Measurements from ENCODE around the gene GSG1L.
"Not testable (repeated sequence)": the region's sequence is repeated elsewhere in the genome, so short reads cannot be mapped to it uniquely, and the experiment has no call there.

Gene GSG1L

DNA sequence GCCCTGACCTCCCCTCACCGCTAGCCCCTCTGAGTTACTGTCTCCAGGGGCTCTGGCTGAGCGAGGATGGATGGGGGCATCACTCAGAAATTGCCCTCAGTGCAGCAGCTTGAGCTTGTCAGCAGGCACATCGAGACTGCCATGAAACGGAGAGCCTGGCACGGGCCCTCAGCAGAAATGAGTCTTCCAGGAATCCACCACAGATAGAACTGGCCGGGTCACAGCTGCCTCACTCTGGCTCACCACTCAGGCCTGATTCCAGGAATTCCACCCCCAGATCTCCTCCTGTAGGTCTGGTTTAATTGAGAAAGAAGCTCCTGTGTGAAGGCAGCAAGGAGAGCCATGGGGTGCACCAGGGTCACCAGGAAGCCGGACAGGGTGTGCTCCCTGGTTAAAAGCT, 85.5 kb downstream of the GSG1L start:
- DNase-seq = no peak

DNA sequence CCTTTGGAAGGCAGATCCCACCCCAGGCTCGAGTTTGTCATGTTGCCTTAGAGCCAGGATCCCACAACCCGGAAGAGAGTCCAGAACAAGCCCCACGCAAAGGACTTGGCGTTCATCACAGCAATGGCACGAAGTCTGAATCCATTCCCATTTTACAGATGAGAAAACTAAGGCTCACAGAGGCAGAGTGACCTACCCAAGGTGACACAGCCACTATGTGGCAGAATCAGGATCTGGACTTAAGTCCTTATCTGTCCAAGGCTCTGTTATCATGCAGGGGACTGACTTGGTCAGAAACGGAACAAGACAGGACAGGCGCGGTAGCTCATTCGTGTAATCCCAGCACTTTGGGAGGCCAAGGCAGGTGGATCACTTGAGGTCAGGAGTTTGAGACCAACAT, 86.5 kb downstream of the GSG1L start:
- DNase-seq = no peak

DNA sequence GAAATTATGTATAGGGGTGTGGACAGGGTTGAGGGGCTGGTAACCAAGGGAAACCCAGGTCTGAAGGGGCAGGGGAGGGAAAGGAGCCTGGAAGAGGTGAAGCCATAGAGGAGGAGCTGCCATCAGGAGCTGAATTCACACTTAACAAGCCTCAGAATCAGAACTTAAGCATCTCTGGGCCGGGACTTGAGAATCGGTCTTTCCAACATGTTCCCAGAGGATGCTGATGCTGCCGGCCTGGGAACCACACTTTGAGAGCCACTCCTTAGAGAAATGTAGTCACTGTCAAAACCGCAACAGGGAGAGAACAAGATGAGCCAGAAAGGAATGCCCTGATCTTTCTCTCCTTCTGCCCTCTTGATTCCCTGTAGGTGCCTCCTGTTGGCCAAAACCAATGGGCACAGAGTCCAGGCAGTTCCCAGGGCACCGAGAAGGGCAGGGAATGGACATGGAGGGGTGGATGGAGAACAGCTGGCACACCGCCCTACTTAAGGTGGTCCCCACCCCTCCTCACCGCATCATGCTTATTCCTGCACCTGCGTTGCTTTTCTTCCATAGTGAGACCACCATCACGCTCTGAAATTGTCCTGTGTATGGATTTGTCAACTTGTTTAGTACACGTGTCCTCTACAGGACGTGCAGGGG, 88.5 kb downstream of the GSG1L start:
- DNase-seq = no peak

DNA sequence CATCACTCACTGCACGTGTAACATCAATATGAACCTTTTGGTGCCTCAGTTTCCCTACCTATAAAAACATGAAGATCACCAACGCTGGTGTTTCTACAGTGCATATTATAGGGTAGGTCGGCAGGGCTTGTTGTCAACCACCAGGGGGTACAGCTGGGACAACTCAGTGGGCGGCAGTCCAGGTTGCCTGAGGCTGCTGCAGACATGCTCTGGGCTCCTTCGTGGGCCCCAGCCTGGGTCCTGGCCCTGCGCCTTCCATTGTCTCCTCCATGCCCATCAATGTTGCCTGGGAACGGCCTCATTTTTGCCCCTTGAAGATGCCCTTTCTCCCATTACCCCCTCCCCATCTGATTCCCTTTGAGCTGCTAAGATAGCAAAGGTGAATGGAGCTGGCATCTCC, 89.8 kb downstream of the GSG1L start:
- no peak for DNase-seq

DNA sequence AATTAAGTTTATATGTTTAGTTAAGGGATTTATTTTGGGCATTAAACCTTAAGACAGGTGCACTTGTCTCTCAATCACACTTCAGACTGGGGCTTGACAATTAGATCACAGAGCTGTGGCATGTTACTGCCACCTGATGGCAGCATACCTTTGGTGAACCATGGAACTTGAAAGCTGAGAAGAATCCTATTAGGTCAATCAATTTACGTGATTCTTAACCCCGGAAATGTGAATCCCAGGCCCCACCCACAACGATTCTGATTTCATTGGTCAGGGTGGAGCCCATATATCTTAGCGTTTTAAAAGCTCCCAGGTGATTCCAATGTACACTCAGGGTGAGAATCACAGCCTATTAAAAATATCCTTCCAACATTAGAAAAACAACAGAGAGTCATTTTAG, 91.0 kb downstream of the GSG1L start:
- DNase-seq = peak; percentile 43

DNA sequence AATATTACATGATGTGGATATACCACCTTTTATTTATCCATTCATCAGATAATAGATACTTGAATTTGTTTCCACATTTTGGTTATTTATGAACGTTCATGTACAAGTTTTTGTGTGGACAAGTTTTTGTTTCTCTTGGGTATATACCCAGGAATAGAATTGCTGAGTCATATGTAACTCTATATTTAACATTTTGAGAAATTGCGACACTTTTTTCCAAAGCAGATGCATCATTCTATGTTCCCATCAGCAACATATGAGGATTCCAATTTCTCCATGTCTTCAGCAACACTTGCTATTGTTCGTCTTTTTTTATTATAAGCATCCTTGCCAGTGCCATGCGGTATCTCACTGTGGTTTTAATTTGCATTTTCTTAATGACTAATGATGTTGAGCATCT, 93.9 kb downstream of the GSG1L start:
- DNase-seq = no peak

DNA sequence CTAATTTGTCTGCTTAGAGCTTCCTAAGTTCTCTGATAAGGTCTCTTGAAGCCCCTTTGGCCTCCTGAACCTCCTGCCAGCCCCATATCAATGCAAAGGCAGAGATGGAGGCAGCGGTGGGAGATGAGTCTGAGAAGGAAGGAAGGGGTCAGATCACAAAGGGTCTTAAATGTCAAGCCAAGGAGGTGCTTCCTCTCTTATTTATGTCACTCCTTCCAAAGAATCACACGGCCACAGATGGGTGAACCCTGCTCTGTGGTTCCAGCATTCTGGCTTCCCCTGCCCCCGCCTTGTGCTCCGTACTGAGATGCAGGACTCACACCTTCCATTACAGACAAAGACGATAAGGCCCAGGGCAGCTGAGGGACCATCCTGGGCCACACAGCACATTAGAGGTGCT, 96.3 kb downstream of the GSG1L start:
- DNase-seq = no peak

DNA sequence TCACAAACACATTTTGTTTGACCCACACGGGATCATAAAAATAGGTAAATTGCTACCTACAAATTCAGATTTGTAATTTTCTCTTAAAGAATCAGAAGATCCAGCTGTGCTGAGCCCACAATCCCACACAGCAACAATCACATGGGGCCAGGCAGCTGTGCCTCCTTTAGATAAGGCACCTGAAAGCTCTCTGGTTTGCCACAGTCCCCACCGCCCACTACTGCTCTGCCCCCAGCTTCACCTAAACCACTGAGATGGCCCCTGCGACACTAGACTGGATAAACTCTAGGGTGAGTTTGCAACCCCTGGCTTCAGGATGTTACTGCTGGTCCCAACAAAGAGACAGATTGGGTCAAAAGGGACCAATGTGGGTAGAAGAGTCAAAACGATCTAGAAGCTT, 96.8 kb downstream of the GSG1L start:
- no peak for DNase-seq

DNA sequence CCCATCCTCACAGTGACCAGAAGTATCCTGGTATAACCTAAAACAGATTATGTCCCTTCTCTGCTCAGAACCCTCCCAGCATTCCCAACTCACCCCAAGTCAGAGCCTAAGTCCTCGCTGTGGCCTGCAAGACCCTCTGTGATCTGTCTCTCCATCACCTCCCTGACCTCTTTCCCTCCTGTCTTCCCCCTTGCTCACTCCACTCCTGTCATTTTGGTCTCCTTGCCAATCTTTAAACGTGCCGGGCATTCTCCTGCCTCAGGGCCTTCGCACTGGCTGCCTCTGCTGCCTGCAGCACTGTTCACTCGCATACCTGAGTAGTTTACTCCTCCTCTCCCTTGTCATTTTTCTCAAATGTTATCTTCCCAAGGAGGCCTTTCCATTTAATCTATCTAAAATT, 97.7 kb downstream of the GSG1L start:
- no peak for DNase-seq

DNA sequence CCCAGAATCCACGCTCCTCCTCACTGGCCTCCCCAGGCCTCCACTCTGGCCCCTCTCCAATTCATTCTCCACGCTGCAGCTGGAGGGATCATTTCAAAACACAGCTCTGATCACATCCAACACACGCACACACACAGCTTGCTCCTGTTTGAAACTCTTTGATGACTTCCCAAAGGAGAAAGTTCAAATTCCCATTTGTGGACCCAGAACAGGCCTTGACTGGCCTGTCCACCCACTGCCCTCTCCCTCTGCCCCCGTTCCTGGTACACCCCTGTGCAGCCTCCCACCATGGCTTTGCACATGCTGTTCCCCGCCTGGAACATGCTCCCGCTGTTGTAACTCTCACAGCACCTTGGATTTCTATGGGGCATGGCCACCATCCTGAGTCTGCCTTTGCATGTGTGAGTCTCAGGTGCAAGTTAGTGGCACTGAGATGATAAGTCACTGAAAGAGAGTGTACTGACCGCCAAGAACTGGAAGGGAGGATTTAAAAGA, 100.0 kb downstream of the GSG1L start:
- no peak for DNase-seq

DNA sequence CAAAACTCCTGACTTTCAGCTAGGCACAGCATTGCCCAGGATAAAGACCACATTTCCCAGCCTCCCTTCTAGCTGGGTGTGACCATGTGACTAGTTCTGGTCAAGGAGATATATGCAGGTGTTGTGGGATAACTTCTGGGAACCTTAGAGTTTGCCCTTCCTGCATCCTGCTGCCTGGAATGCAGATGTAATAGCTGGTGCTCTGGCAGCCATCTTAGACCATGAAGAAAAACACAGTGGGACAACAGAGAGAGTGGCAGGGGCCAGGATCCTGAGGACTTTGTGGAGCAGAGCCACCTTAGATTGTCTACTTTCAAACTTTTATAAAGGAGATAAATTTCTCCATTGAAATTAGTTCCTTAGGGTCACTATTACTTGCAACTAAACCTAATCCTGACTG, 101.3 kb downstream of the GSG1L start:
- DNase-seq = no peak

DNA sequence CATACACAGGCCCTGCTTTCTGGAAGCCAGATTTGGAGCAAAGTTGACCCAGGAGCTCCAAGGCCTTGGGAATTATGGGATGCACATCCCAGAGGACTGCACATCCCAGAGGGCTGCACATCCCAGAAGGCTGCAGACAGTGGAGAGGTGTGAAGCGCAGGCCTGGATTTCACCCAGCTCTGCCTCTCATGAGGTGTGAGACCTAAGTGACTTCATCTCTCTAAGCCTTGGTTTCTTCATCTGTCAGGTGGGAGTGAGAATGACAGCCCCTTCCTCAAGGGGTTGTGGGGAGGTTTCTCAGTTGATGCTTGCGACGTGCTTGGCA, 102.3 kb downstream of the GSG1L start:
- no peak for DNase-seq

DNA sequence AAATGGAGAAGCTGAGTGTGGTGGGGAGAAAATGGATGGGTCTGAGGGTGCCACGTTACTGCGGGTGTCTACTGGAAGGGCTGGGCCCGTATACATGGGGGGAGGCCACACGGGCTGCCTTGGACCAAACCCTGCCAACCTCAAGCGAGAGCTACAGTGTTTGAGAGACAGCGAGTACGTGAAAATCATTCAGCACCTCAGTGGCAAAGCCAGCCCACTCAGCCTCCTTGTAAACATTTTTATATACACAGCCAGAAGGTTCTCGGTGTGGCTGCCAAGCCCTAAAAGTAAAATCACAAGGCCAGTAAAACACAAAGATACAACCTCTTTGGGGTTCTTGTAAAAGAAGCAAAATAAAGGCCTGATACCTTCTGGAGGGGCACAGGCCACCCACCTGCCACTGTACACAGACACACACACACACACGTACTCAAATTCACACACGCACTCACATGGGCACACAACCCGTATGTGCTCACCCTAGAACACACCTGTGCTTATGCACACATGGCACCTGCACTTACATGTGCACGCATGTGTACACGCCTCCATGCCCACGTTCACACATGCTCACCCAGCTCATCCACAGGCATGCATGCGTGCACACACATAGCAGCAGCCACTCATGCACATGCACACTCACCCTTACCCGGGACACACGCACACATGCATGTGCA, 102.8 kb downstream of the GSG1L start:
- no peak for DNase-seq

DNA sequence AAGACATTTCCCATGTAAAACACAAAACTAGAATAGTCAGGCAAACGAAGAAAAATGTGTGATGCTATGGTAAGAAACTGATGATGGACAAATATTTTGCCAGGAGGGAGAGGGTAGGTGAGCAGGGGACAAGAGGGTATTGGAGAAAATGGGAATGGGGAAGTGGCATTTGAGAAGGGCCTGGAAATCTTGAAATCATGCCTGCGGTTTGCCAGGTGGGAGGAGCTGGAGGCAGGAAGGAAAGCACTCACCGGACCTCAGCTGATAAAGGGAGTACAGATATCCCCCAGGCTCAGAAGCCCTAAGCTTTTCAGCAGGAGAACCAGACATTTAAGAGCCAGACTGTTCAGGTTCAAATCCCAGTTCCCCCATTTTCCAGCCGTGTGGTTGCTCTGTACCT, 103.6 kb downstream of the GSG1L start:
- no peak for DNase-seq

DNA sequence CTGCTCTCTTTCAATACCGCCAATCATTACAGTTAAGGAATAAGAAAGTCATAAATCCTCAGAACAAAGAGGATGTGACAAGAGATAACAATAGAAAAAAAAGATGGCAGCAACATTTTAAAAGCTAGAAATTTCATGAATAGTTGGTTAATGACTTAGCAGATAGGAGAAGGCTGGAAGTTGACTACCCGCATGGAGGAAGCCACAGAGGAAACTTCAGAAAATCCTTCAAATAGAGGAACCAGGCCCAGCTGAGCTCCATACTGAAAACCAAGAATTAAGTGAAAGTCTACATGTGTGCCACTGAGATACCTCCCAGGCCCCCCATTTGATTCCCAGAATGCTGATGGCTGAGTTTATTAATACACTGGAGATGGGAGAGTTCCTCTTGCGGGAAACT, 109.3 kb downstream of the GSG1L start:
- DNase-seq = no peak

DNA sequence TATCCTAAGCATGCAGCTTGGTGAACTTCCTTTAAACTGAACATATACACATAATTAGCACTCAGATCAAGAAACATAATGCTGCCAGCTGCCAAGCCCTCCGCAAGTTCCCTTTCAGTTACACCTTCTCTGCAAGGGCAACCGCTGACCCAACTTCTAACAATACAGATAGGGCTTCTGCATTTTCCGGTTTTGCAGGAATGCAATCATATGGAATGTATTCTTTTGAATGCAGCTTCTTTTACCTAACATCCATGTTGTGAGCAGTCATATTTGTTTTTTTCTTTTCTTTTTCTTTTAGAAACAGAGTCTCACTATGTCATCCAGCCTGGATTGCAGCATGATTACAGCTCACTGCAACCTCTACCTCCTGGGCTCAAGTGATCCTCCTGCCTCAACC, 110.7 kb downstream of the GSG1L start:
- DNase-seq = no peak

DNA sequence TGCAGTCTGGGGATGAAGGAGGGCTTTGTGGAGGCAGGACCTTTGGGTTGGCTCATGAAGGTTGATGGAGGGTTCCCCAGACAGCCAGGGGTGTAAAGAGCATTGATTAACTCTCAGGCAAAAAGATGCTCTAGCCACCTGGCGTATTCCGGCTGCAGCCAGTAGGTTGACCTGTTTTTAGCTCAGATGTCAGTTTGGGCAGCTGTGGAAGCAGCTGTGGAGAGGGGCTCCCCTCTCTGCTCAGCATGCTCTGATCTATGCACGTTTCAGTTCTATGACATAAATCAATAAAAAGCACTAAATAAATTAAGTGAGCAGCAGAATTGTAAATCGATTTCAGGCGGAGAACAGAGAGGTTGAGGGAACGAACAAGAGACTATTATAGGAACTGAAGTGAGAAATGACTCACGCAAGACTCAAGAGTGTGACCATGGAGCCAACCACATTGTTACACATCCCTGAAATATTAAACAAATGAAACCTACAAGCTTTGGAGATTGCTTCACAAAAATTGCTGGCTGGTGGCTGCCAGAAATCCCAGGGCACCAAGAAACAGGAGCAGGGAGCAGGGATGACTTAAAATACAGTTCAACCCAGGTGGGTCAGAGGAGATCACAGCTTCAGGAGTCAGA, 111.9 kb downstream of the GSG1L start:
- DNase-seq = no peak

DNA sequence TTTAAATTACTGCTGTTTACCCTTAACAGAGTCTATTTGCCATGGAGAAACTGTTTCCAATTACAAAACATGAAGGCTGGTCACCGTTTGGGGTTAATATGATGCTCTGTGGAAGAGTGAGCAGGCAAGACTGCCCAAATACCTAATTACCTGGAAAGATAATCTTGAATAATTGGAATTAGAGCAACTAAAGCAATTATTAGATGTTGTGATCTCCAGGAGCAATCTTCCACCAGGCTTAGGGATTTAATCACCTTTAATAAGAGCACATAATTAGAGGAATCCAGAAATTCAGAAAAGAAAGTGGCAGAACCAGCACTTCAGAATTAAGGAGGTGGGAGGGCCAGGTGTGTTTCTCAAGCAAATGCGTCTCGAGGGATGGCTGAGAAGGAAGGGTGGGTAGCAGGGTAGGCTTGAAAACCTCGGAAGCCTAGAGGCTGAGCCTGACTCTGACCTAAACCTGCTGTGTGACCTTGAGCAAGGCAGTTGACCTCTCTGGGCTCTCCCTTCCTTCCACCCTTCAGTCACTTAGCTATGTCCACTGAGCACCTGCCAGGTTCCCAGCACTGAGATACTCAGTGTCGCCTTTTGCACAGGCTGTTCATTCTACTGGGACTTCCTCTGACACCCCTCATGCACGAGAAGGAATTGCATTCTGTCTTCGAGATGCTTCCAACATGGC, 113.2 kb downstream of the GSG1L start:
- DNase-seq = no peak

DNA sequence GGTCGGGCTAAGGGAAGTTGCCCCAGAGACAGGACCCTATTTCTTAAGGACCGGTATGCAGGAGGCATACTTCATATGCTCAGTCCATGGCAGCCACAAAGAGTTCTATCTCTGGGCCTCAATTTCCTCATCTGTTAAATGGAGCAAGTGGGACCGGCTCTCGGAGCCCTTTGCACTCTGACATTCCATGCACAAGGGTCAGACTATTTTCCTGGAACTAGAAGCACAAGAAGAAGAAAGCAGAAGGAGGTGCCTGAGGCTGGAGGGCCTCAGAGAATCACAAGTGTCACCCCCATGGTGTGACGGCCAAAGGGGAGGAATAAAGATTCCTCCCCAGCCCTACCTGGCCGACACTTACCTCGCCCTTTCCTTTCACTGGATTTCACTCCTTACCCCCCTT, 115.8 kb downstream of the GSG1L start:
- no peak for DNase-seq

DNA sequence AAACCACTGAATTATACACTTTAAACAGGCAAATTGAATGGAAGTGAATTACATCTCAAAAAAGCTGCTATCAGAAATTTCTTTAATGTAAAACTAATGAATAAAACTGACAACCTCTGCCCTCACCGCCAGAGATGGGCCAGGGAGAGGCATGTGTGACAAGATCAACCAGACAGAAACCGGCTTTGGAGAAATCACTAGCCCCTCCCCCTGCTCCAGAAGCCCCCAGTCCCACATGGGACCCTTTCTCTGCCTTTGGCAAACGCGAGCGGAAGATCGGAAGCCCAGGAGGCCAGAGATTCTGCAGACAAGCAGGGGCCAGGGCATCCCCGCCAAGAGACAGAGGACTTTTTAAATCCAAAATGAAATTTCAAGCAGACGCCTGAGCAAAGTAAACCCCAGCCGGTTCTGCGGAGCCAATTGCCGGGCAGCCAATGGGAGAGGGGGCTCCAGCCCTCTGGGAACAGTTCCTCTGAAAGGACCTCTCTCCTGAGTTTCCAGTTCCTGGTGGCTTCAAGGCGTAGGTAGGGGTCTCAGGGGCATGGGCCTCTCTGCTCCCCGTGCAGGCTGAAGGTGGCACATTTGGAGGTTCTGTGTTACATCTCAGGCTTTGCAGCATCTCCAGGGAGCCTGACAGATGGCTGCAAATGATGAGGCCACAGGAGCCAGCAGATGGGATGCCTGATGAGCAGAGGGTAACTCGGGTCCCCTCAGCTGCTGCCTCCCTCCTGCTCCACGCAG, 118.1 kb downstream of the GSG1L start:
- no peak for DNase-seq

DNA sequence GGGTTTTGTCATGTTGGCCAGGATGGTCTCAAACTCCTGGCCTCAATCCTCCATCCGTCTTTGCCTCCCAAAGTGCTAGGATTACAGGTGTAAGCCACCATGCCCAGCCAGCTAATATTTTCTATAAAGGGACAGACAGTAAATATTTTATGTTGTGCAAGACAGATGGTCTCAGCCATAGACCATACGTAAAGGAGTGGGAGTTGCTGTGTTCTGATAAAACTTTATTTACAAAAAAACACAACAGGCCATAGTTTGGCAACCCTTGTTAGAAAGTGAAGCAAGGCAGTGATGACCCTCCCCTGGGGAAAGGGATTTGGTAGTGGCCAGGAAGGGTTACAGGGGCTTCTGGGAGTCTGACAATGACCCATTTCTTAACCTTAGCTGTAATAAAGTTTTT, 119.7 kb downstream of the GSG1L start:
- no peak for DNase-seq

DNA sequence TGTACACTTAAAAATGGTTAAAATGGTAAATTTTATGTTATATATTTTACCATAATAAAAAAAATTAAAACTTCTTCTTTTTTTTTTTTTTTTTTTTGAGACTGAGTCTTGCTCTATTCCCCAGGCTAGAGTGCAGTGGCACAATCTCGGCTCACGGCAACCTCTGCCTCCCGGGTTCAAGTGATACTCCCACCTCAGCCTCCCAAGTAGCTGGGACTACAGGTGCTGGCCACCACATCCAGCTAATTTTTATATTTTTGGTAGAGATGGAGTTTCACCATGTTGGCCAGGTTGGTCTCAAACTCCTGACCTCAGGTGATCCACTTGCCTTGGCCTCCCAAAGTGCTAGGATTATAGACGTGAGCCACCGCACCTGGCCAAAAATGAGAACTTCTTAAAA, 121.4 kb downstream of the GSG1L start:
- DNase-seq = not testable (repeated sequence)

DNA sequence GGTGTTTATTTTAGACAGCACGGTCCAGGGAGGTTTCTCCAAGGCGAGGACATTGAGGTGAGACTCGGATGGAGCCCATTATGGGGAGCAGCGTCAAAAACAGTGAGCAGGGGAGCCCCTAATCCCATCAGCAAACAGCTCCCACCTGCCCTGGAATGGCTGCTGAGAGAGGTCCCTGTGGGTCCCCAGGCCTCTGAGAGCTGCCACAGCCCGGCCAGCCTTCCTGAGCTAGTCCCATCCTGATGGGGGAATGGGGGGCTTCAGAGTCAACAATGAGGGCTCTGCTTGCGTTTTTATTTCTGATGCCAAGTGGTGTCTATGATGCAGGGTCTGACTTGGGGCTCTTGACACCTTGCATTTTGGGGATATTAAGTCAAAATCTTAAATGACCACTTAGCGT, 128.4 kb downstream of the GSG1L start:
- DNase-seq = no peak
